Activated T-cell treated with anti-CD3 and anti-CD28 coated beads, Interleukin-2, amount 50 U/mL, for 48 hours (primary cell): ENCODE measurements around the gene GATA6.
"Not testable (repeated sequence)": the region's sequence is repeated elsewhere in the genome, so short reads cannot be mapped to it uniquely, and the experiment has no call there.

ENCODE experiments used
- DNase-seq, 2 experiments: peaks; one replicate each; pipeline ENCODE4 v3.0.0-alpha.2; 2020

GATA6 gene

DNA sequence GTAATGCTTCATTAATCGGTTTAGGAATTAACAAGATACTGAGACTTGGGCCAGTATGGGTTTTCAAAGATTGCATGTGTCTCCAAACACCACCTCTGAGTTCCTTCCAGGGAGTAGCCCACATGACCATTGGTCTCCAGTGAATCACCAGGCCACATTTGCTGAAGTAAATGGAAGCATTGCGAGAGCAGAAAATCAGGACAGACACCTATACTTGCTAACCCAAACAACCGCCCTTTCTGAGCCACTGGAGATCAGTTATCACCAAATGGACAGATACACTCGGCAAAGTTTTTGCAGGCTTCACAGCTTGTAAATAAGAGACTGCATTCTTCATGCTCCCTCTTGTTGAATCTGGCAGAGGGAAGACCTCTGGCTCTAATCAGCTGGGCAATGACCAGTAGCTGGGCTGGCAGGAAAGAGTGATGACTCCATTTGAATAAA is 40.9 kb downstream of the GATA6 start:
- DNase-seq = no peak

DNA sequence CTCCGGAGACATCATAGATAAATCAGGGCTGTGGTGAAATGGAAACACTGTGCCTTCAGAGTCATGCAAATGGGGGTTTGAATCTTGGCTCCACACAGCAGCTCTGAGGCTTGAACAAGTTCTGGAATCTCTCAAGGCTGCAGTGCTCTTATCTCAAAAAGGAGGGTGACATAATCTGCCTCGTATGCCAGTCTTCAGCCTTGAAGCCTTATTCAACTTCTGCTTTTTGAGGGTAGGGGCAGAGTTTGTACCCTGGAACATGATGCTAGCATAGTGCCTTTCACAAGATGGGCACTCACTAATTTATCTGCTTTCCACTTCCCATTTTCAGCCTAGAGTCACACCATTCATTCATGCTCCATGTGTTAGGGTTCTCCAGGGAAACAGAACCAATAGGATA is 42.3 kb downstream of the GATA6 start:
- DNase-seq = no peak

DNA sequence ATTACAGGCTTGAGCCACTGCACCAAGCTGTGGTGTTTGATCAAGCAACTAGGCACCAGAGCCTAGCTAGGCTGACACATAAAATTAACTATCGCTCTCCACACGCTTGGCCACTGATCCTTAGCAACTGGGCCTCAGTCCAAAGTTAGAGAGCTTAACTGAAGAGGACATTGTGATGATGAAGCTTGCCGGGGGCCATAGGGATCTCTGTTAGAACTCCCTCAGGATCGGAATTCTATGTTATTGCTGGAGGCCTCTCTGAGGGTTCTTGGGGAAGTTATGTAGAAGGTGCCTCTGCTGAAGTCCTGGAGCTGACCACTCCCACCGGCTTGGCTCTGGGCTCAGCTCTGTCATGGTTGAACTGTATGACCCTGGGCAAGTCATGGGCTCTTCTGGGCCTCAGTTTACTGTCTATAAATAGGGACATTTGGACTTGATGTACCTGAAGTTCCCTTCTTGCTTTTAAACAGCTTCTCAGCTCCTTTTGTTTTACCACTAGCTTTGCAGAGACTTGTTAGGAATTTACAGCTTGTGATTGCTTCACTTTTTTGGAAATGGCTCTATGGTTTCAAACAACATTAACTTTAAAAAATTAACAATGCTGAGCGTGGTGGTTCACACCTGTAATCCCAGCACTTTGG is 44.1 kb downstream of the GATA6 start:
- DNase-seq = no peak

DNA sequence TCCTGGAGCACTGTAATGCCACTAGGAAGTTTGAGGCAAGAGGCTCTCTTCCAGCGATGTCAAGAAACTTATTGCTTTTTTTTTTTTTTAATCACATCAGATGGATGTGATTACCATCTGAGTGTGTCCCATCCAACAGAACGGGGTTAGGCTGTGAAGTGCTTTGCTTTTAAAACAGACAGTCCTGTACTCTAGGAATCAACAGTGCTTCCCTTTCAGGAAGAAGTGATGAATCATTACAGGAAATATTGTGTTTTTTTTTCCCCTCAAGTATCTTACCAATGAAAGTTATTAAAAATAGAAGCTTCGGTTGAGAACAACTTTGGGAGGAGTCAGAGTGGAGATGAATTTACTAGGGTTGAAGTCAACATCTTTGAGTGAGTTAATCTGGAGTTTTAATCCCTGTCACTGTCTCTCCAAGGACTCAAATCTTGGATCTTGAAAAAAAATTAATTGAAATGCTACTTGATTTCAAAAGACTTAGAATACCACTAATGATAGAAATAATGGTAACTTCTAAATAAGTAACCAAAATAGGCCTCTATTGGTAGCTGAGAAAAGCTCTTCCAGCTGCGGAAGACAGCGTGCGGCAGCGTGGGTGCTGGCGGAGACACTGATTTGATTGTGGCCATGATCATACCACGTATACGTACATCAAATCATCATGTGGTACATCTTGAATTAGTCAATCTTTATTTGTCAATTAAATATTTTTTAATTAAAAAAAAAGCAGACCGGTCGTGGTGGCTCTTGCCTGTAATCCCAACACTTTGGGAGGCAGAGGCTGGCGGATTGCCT is 45.5 kb downstream of the GATA6 start:
- DNase-seq = no peak

DNA sequence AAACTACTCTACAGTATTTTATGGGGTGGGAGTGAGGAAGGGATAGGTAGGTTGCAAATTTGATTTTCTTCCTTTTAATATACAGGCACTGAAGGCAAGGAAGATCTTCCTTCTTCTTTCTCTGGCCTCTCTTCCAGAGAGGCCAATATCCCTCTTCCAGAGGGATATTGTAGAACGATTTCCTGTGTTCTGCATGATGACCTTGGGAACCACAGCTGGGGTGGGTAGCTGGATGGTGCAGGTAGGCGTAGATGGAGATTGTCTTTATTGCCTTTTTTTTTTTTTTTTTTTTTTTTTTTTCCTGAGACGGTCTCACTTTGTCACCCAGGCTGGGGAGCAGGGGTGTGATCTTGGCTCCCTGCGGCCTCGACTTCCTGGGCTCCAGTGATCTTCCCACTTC is 49.4 kb downstream of the GATA6 start:
- DNase-seq = no peak

DNA sequence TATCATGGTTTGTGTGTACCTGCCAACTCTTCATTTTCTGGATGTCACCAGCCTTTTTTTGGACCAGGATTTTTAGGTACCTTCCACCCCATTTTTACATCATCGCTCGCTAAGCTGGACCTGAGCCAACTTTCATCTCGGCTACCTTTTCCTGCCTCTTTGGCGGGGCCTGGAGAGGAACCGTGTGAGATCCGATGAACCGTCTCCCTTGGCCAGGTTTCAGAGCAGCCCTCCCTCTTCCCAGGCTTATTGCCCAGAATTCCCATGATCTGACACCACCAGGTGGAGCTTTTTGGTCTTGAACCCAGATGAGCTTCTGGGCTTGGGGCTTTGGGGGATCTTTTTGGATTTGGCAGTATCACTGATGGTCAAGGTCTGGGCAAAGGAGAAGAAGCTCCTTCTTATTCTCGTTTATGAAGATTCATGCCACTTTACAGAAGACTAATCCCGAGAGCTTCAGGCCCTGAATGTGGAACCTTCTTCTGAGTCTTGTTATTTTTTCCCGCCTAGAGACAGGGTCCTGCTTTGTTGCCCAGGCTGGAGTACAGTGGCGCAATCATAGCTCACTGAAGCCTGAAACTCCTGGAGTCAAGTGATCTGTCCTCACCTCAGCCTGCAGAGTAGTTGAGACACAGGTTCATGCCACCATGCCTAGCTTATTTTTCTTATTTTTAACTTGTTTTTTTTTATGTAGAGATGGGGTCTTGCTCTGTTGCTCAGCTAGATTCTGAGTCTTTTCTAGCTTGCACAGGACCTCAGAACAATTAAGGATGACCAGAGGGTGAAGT is 50.4 kb downstream of the GATA6 start:
- no peak for DNase-seq

DNA sequence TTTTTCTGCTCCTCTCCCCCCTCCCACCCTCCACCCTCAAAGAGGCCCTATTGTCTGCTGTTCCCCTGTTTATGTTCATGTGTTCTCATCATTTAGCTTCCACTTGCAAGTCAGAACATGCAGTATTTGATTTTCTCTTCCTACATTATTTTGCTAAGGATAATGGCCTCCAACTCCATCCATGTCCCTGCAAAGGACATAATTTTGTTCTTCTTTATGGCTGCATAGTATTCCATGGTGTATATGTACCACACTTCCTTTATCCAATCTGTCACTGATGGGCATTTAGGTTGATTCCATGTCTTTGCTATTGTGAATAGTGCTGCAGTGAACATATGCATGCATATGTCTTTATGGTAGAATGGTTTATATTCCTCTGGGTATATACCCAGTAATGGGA is 51.2 kb downstream of the GATA6 start:
- not testable (repeated sequence) for DNase-seq

DNA sequence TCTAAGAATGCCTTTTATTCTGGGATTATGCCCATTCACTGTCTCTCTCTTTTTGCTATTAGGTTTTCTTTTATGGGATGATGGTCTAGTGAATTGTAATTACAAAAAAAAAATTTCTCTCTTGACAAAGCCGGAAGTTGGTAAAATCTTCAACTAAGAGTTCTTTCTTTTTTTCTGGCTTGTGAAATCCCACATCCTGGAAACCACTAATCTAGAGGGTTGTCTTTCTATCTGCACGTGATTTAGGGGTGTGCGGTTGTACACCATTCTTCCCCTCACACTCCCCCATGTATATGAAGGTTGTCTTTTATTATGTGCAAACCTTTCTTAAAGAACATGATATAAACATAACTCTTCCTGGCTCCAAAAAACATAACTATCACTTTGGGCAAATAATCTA is 52.0 kb downstream of the GATA6 start:
- no peak for DNase-seq

DNA sequence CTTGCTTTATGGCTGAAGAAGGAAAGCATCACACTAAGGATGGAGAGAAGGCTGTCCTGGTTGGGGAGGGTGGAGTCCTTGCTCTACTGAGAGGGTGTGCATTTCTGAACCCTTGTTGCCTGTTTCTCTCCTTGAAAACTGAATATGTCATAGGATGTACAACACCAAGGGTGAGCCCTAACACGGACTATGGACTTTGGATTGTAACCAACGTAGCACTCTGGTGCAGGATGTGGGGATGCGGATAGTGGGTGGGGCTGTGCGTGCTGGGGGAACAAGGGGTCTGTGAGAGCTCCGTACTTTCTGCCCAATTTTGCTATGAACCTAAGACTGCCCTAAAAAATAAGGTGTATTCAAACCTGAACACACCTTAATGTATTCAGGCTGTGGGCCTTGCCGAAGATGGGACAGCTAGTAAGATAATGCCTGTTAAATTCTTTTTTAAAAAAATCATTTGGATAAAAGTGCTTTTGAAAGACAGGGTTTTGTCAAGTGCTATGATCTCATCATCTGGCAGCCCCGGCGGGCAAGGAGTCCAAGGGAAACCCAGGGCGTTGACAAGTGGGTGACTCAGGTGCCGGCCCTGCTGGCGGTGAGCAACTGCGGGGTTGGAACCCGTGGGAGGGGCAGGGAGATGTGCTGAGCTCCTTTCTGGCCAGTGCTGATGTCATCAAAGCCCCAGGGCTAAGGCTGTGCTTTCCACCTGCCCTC is 54.0 kb downstream of the GATA6 start:
- DNase-seq = peak; percentile 26 to 37

DNA sequence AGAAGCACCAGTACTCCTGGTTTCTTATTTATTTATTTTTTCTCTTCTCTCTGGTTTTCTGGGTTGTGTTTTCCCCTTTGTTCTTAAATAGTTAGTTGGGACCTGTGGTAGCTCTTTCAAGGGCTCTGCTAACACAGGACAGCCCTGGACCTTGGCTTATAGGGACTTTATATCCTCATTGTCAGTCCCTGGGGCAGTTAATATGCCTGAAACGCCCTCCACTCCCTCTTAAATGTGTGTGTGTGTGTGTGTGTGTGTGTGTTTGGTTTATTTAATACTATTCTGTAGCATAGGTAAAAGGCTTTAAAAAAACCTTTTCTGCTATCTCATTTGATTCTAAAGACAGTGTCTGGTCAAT is 54.6 kb downstream of the GATA6 start:
- no peak for DNase-seq

DNA sequence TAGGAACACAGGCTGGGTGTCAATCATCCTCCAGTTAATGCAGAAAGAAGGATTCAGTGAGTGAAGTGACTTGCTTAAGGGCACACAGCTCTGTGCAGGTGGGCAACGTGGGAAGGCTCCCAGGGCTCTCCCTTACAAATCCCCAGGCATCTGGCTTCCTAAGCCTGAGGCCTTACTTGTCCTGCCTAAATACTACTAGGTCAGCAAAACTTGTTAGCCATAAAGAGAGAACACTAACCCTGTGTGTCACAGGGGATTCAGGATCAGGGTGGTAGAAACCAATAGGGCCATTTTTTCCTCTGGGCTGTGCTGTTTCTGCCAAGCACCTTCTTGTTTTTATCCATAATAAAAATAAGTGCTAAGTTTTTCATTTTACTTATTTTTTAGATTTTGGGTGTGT is 55.0 kb downstream of the GATA6 start:
- DNase-seq = no peak

DNA sequence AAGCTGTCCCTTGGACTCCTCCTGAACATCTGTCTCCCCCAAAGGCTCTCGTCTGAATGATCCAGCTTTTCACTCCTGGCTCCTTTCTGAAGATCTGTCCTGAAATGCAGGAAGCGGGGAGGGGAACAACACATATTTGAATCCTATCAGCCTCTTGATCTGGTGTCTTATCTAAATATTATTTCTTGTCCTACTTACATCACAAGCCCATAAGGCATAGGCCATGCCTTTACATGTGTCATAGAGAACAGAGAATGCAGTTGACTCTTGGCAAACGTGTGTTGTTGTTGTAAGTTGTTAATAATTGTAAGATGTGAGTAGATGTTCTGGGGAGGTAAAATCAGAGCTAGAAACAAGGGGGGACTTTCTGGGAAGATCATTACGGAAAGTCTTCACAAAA is 57.4 kb downstream of the GATA6 start:
- no peak for DNase-seq

DNA sequence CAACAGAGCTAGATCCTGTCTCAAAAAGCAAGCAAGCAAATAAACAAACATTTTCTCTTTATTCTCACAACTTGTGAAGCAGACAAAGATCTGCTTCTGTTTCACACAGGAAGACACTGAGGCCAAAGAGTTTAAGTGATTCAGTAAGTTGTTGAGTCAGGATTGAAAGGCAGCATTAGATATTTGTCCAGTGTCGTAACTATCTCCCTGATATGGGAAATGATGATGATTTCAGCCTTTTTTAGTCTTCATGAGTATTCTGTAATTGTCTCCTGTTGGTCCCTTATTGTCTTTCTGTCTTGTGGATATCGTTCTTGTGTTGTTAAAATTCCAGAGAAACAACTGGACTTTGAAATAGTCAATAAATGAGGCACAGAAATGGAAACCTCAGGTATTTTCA is 59.6 kb downstream of the GATA6 start:
- no peak for DNase-seq

DNA sequence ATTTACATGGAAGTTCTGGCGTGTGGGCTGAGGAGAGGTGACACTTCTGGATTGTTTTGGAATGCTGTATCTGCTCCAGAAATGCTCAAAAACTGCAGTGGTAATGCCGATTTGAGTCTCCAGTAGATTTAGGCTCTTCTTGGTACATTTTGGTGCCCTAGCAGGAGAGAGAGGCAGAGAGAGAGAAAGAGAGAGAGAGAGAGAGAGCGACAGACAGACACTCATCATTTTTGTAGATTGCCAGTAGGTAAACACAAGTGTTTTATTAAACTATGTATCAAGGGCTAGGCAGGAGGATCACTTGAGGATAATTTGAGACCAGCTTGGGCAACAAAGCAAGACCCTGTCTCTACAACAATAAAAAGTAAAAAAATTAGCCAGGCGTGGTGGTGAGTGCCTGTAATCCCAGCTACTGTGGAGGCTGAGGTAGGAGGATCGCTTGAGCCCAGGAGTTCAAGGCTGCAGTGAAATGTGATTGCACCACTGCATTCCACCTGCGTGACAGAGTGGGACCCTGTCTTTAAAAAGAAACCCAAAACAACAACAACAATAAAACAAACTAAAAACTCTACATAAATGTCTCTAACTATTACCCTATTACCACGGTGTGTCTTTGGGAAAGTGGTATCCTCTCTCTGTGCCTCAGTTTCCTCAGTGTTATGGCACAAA is 60.2 kb downstream of the GATA6 start:
- DNase-seq = no peak

DNA sequence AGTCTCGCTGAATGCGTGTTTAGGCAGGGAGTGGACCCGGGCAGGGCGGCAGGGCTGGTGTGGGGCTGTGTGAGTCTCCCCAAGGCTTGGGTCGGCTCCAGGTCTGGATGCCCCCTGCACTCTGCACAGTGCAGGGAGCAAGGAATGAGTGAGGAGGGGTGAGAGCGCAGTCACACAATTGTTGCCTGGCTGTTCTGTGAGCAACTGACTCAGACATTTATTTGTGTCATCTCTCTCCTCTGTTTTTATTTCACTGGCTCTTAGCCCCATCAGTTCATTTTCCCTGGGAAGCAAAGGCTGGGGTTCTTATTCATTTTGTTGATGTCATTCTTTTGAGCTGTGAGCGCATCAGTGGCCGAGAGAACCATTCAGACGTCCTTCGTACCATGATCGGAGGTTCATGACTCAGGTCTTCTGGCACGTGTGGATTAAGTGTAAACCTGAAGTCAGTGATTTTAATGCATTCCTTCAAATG is 61.1 kb downstream of the GATA6 start:
- DNase-seq = no peak

DNA sequence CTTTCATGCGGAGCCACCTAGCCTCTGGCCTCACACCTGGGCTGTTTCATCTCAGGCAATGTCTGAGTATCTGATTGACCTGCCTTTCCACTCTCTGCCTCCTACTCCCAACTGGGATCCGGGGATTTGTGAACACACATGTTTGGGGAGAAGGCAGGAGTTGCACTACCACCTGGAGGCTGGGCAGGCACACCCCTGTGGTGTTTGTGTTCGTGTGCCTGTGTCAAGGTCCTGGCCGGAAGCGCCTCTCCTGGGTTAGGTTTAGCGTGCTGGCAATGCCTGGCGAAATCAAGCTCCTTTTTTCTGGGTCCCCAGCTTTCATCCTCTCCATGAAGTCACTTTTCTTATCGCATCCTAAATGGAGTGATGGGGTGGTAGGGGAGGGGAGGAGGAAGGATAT is 63.9 kb downstream of the GATA6 start:
- no peak for DNase-seq

DNA sequence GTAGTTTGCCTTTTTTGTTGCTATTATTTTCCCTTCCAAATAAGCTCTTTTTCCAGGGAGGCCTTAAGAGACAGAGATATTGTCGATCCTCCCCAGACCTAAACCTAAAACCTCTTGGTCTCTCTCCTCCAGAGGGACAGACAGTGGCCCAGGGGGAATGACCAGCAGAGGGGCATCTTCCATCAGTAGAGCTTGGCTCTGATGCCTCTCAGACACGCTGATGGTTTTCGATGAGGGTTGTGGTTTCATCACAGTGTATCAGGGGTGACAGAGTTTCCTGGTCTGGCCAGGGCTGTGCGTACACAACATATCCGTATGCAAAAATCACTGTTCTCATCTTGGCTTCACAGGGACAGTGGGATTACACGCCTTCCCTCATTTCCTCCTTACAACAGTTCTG is 68.6 kb downstream of the GATA6 start:
- no peak for DNase-seq

DNA sequence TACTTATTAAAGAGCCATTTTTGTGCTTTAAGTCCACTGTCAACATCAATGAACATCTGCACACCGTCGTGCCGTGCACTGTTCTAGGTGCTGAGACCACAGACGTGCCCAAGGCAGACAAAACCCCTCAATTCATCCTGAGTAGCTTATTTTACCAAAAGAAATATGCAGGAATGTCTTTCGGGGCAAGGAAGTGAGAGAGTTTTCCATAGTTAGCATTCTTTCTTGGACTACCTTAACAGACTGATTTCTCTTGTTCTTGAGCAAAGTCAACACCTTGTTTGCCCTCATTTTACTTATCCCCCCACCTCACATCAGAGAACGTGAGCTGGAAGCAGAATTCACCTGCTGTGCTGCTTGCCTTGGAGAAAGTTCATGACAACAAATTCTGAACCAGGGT is 69.3 kb downstream of the GATA6 start:
- no peak for DNase-seq

DNA sequence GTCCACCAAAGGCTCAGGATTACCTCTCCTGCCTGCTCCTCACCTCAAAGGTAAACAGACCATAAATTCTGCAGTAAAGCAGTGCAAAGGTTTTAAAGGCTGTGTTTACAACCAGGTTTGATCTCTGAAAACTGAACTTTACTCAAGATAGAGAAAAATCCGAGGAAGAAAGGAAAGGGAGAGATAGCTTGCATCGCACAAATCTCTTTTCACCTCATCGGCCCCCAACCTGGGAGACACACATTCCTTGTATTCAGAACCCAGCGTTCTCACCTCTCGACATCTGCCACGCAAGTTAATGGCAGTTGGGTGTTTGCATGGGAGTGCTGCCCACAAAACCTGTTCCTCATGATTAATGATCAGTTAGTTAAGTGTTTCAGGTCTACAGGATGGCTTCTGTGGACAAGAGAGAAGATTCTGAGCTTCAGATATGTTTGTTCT is 72.6 kb downstream of the GATA6 start:
- no peak for DNase-seq

DNA sequence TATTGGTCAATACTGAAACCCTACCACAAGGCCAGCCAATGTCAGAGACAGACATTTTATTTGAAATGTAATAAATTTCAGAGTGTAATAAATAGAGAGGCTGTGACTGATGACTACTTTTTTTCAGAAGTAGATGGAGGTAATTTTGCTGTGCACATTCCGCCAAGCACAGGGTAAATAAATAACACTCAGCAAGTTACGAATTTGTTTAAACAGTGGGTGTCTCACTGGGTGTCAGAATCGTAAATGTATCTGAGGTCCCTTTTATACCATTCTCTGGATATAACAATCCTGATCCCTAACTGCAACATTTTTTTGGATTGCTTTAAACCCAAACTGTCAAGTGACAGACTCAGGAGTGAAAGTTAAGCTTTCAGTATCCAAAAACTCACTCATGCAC is 74.1 kb downstream of the GATA6 start:
- no peak for DNase-seq

DNA sequence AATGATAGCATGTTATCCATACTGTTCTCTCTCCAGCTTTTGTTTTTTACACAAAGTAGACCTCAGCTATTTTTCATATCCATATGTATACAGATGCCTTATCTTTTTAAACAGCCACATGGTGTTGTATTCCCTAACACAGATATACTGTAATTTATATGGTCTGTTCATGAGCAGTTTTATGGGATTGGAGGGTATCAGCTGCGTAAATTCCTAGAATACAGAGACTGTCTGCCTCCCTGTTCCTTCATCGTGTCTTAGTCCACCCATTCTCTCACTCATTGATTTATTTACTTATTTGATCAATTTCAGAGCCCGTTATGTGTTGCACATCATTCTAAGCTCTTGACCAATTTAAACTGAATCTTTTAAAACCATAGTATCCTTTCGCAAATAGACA is 80.6 kb downstream of the GATA6 start:
- no peak for DNase-seq

DNA sequence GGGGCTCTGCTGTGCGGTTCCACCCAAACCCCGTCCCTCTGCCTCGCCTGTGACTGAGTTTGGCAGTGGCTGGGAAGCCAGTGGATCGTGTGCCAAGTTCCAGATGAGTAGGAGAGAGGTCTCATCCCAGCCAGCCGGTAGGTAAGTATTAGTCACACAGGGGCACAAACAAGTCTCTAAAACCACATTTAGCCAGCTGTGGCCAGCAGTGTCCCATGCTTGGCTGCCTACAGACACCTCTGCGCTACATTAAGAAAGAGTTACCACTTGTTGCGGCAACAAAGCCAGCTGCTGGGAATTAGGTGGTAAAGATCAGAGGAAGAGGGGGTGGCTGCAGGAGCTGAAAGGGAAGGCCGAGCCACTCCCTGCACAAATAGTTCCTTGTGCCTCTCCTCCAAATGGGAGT is 81.2 kb downstream of the GATA6 start:
- DNase-seq = no peak
